Stimulated activated CD8-positive, alpha-beta memory T cell treated with anti-CD3 and anti-CD28 coated beads, Interleukin-15, amount 100 ng/mL, for 48 hours (primary cell): ENCODE data around the gene AEBP1.

ENCODE experiments used
- DNase-seq, 2 donors: peaks; one replicate each; pipeline ENCODE4 v3.0.0-alpha.2; 2020; ENCODE audit warnings: low read depth in 2 of 2

AEBP1 gene

DNA sequence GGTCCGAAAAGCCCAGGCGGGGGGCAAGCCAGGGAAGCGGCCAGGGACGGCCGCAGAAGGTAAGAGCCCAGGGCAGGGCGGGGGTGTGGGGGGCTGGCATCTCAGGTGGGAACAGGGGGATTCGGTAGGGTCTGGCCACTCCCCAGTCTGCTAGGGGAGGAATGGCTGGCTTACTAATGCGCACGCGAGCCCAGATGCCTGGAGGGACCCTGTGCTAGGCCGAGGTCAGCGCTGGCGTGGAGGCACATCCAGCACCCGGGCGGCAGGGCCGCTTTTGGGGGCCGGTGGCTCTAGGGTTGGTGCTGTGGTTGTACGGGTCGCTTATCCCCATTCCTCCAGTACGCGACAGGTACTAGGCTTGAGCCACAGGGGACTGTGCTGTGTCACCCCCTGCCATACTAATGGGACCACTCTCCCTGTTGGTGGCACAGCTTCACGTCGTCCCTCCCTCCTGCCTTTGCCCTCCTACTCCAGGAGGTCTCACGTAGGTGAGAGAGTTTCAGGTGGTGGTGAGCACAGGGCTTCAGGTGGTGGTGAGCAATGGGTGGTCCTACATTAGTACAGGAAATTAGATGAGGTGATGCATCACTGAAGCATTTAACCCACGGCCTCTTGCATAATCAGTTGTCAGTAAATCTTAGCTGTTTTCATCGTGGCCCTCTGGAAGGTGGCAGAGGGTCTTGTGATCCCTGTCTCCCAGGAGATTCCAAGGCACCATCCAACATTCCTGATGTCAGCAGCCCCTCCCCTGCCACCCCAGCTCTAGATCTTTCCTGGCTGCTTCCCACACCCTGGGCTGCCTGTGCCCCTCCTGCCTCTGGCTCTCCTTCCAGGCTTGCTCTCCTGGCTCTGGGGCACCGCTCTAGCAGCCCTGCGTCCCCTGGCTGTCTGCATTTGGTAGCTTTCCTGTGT, 971 bp downstream of the AEBP1 start:
- DNase-seq: no peak

DNA sequence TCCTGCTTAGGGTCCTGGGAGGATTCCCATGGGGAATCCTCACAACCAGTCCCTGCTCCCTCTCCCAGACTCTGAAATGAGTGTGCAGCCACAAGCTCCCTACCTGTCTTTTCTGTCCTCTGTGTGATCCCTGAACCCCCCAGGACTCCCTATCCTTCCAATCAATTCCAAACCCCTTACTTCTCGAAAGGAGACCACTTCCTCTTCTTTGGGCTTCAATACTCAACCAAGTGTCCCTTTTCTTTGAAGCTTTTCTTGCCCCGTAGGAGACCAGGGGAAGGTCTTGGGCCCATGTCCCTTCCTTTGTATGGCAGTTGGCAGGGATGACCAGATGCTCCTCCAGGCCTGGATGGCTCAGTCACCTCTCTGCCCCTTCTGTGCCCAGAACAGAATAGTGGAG, 1.7 kb downstream of the AEBP1 start:
- no peak for DNase-seq

- DNase-seq: no peak
These were observed 2.3 kb downstream of the AEBP1 start for GRCh38 chr7:44106311-44107065.

- DNase-seq: no peak
These were observed 3.2 kb downstream of the AEBP1 start for GRCh38 chr7:44107116-44107960.

DNA sequence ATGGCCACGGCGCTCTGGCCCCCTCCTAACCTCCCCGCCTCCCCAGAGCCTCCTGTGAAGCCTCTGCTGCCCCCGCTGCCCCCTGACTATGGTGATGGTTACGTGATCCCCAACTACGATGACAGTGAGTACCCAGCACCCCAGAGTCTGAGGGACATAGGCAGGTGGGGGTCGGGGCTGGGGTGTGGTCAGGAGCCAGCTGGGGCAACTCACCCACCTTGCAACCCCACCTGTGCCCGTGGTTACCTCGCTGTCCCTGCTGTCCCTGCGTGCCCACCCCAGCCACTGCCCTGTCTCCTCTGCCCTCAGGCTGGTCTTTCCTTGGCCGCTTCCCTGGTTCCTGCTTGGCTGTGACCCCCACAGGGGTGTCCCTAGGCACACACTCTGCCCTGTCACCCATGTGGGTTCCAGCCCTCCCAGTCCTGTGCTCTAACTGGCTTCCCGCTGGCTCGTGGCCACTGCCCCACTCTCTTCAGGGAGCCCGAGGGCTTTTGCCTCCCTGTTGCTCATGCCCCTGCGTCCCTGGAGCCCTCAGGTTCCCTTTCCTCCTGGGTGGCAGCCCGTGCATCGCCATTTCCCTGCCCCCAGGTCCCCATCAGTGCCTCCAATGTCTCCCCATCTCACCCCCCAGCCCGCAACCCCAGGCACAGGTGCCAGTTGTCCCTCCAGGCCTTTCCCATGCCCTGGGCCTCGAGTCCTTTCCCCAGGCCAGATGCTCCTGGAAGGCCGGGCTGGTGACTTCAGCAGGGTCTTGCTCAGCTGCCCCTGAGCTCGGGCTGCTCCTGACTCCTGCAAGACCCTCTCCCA, 4.0 kb downstream of the AEBP1 start:
- DNase-seq: no peak

DNA sequence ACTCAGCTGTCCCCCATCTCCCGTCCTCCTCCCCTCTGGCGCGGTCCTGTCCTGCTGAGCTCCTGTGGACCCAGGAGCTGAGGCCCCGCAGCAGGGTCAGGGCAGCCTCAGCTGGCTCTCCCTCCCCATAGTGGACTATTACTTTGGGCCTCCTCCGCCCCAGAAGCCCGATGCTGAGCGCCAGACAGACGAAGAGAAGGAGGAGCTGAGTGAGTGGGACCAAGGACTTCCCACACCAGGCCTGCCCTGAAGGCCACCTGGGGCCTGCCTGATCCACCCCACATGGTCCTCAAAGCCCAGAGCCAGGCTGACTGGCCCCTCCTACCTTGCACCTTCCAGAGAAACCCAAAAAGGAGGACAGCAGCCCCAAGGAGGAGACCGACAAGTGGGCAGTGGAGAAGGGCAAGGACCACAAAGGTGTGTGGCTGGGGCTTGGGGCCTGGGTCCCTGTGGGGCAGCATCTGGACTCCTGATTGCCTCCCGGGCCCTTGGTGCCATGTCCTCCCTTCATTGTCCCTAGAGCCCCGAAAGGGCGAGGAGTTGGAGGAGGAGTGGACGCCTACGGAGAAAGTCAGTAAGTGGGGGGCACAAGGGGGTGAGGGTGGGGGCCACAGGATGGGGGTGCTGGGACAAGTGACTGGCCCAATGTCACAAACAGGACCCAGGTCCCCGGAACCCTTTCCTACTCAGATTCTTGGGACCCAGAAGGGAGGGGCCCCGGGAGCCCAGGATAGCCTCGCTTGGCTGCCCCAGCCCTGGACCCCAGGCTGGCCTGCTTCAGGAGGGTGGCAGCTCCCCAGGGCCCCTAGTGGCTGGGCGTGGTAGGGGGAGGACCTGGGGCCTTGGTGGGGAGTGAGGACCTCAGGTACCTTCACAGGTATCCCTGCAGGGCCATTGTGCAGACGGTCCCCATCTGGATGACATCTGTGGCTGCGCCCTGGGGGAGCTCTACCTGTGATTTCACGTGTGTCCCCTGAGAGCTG, 4.9 kb downstream of the AEBP1 start:
- DNase-seq: no peak

- no peak for DNase-seq
These were observed 5.8 kb downstream of the AEBP1 start for GRCh38 chr7:44109991-44110390.

DNA sequence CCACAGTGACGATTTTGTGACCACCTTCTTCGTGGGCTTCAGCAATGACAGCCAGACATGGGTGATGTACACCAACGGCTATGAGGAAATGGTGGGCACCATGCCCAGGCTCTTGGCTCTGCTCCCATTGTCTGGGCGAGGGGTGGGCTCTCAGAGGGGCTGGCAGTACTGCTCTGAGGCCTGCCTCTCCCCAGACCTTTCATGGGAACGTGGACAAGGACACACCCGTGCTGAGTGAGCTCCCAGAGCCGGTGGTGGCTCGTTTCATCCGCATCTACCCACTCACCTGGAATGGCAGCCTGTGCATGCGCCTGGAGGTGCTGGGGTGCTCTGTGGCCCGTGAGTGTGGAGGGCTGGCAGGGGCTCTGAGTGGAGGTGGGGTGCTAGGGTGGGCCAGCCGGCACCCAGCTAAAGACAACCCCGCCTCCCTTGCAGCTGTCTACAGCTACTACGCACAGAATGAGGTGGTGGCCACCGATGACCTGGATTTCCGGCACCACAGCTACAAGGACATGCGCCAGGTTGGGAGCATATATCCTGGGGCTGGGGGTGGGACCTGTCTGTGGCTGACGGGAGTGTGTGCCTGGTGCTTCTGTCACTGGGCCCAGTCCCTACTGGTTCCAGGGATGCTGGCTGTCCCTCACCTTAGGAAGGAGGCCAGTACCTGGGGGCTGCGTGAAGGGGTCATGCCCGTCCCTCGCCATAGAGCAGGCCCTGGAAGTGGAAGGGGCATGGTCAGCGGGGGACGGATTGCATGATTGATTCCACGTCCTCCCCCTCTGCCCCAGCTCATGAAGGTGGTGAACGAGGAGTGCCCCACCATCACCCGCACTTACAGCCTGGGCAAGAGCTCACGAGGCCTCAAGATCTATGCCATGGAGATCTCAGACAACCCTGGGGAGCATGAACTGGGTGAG, 6.8 kb downstream of the AEBP1 start:
- no peak for DNase-seq

GRCh38 chr7:44111761-44112160, 7.6 kb downstream of the AEBP1 start:
- DNase-seq: no peak

DNA sequence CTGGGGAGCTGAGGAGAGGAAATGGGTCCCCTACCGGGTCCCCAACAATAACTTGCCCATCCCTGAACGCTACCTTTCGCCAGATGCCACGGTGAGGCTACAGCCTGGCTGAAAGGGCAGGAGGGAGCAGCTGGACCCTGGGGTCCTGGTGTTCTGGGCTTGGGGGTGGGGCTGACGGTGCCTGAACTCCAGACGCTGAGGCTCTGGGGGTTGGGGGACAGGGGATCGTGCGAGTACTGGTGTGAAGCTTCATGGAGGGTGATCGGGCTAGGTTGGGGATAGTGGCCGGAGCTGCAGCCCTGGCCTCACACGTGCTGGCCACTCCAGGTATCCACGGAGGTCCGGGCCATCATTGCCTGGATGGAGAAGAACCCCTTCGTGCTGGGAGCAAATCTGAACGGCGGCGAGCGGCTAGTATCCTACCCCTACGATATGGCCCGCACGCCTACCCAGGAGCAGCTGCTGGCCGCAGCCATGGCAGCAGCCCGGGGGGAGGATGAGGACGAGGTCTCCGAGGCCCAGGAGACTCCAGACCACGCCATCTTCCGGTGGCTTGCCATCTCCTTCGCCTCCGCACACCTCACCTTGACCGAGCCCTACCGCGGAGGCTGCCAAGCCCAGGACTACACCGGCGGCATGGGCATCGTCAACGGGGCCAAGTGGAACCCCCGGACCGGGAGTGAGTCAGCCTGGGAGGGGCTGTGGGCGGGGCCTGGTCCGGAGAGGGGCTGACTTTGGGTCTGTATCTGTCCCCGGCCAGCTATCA, 8.3 kb downstream of the AEBP1 start:
- DNase-seq: no peak

DNA sequence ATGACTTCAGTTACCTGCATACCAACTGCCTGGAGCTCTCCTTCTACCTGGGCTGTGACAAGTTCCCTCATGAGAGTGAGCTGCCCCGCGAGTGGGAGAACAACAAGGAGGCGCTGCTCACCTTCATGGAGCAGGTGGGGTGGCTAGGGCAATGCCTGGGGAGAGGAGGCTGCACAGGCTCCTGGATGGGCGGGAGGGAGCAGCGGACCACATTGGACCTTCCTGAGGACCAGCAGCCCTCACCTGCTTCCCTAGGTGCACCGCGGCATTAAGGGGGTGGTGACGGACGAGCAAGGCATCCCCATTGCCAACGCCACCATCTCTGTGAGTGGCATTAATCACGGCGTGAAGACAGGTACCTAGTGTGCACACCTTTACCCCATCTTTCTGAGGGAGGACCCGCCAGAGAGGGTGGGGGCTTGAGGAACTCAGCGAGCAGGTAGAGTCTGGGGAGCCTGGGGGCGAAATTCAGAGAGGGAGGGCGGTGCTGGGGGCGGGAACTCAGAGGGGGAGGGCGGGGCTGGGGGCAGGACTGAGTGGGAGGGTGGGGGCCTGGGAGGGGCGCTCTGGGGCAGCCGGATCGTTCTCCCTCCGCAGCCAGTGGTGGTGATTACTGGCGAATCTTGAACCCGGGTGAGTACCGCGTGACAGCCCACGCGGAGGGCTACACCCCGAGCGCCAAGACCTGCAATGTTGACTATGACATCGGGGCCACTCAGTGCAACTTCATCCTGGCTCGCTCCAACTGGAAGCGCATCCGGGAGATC, 9.0 kb downstream of the AEBP1 start:
- no peak for DNase-seq

GRCh38 chr7:44113764-44114354, 9.7 kb downstream of the AEBP1 start:
- DNase-seq: no peak

GRCh38 chr7:44114586-44115310, 10.6 kb downstream of the AEBP1 start:
- DNase-seq: no peak

DNA sequence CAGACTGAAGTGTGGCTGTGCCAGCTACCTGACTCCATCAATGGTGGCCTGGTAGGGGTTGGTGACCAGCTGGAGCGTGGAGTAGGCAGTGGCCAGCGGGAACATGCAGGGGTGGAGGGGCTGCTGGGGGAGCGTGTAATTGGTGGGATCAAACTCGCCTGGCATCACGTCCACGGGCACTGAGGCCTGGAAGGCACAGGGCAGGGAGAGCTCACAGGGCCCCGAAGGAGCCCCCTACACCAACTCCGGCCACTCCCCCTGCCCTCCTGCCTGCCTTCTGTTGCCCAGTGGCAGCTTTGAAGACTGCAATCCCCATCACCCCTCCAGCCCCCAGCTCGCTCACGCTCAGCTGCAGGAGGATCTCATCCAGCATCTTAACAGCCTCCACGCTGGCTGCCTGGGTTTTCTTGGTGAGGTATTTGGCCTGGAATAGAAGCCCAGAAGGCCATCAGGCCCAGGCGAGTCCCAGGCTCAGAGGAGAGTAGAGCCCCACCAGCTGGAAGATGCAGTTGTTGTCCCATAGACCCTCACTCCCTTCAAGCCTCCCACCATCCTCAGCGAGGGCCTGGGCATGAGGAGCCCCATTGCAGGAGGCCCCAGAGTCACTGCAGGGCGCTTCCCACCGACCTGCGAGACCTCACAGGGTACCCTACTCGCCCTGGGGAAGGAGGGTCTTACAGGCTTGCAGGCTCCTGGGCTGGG, 12.1 kb downstream of the AEBP1 start:
- DNase-seq: no peak

- DNase-seq: no peak
These were observed 12.9 kb downstream of the AEBP1 start for GRCh38 chr7:44116789-44117666.
